AG09319 (cell line): ENCODE measurements around the gene SCP2.

Experiments
- DNase-seq: peaks from one replicate; pipeline ENCODE4 v3.0.0-alpha.2; 2010; ENCODE audit warnings: low read depth; ENCODE audit errors: extremely low read depth
- CTCF ChIP-seq: IDR thresholded peaks from 2 replicates; pipeline ENCODE4 v1.5.1; 2011; ENCODE audit warnings: low read depth, mild to moderate bottlenecking, inconsistent platforms, low read length, moderate library complexity

Gene SCP2

GRCh38 chr1:52926864-52927211 lies 238 bp upstream of the SCP2 start:
- TF ChIP-seq CTCF: no peak
- DNase-seq: no peak

DNA sequence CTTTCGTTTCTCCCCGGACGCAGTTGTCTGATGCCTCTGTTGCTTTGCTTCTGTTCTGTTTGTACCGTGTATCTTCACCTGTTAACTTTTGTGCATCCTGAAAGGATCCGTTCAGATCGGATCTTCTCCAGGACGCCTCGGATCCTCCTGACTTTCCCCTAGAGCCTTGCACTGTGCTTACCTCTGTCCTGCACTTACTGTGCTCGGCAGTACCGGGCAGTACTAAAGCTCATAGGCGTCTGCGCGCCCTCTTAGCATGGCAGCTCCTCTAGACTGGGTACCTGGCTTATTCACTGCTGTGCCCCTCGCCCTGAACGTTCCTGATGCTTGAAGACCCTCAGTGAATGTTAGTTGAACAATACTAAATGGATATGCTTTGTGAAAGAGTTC lies 934 bp downstream of the SCP2 start:
- DNase-seq: no peak

DNA sequence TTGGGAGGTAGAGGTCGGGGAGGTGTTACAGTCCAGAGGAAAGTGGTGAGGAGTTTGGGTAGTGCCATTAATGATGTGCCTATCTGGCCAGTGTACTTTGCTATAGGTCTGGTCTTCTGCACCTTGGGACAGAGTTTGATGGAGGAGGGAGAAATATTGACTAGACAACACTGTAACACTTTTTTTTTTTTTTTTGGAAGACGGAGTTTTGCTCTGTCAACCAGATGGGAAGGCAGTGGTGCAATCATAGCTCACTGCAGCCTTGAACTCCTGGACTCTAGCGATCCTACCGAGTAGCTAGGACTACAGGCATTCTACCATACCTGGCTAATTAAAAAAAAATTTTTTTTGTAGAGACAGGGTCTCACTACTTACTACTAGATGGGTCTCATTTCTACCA lies 1.9 kb downstream of the SCP2 start:
- DNase-seq: no peak
- TF ChIP-seq CTCF: no peak

More for the DNA sequence above, 934 bp downstream of the SCP2 start:
- TF ChIP-seq CTCF: no peak

- DNase-seq: no peak
Measured at GRCh38 chr1:52937433-52938182, 10.5 kb downstream of the SCP2 start.

DNA sequence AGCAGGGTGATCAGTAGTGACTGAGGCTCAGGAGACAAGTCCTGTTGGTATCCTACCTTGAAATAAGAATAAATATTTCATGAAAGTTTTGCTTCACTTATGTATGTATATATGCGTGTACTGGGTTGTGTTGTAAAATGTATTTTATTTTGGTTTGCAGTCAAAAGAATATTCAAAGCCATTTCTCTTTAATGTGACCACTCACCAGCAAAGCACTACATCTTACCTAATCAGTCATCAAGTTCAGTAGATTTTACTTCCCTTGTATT lies 11.0 kb downstream of the SCP2 start:
- no peak for TF ChIP-seq CTCF

More at GRCh38 chr1:52937433-52938182, 10.5 kb downstream of the SCP2 start:
- no peak for TF ChIP-seq CTCF

GRCh38 chr1:52943876-52944416 lies 16.9 kb downstream of the SCP2 start:
- DNase-seq: no peak
- no peak for TF ChIP-seq CTCF

More for the DNA sequence above, 11.0 kb downstream of the SCP2 start:
- no peak for DNase-seq

DNA sequence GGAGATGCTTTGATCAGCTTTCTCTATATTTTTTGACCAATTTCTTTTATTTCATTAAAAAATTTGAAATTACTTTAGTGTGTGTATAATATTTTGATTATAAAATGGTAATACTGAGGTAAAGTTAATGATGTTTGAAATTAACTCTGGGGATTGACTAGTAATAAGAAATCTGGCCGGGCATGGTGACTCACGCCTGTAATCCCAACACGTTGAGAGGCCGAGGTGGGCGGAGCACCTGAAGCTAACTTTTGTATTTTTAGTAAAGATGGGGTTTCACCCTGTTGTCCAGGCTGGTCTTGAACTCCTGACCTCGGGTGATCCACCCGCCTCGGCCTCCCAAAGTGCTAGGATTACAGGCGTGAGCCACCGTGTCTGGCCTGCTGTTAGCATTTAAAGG lies 17.5 kb downstream of the SCP2 start:
- no peak for DNase-seq

More for the DNA sequence above, 17.5 kb downstream of the SCP2 start:
- no peak for TF ChIP-seq CTCF
